SK-N-SH (cell line): ENCODE data around the gene TTLL7. TPM values are rescaled to one million over a fixed set of nuclear protein-coding genes. Genes with fewer than 3 reads are reported as not detected.
"Not testable (repeated sequence)": the region's sequence is repeated elsewhere in the genome, so short reads cannot be mapped to it uniquely, and the experiment has no call there.

Experiments used
- CTCF ChIA-PET: fragments of 300-600, 350-600 bp; formaldehyde crosslinking; extraction: SDS; loops from one replicate; lab custom pipeline; 2021; lab: Yijun Ruan, JAX
- POLR2A ChIA-PET: fragments of 350-600 bp; sonication (Branson Sonifier 250); formaldehyde crosslinking; extraction: SDS; loops from one replicate; lab custom pipeline; 2020; ENCODE audit warnings: antibody characterized with exemption, inconsistent platforms; lab: Yijun Ruan, JAX
- DNase-seq: peaks from one replicate; pipeline ENCODE4 v3.0.0; 2012
- H2AFZ ChIP-seq: fragments of 200-600 bp; sonication (generic); 2 replicates; pipeline ENCODE4 v1.8.1; 2016; ENCODE audit warnings: antibody characterized with exemption, mild to moderate bottlenecking, low read depth
- H3F3A ChIP-seq: fragments of 200-600 bp; sonication (generic); replicated peaks from 2 replicates; pipeline ENCODE3; 2016; ENCODE audit warnings: antibody characterized with exemption, mild to moderate bottlenecking; ENCODE audit not compliant: insufficient read depth
- H3K27ac ChIP-seq, 2 experiments: fragments of 200-500 bp in 1 of 2; fragments of 200-600 bp in 1 of 2; sonication (Bioruptor generic) in 1 of 2; sonication (generic), shearing (Covaris generic) in 1 of 2; 2 replicates each; pipeline versions ENCODE4 v1.5.1 to v1.6.1; 2014 to 2016; ENCODE audit warnings: low read depth in 2 of 2, inconsistent platforms in 1 of 2, low read length in 1 of 2, mild to moderate bottlenecking in 1 of 2, mixed read lengths in 1 of 2
- H3K27me3 ChIP-seq: fragments of 200-600 bp; sonication (generic), shearing (Covaris generic); 2 replicates; pipeline ENCODE4 v1.6.1; 2016; ENCODE audit warnings: mixed run types; ENCODE audit not compliant: insufficient read depth
- H3K36me3 ChIP-seq, 2 experiments: fragments of 200-500 bp in 1 of 2; fragments of 200-600 bp in 1 of 2; sonication (Bioruptor generic) in 1 of 2; sonication (generic) in 1 of 2; replicated peaks in 1 of 2; 2 replicates each; pipeline versions ENCODE3 to v1.5.1; 2014 to 2016; ENCODE audit warnings: low read length in 1 of 2, mild to moderate bottlenecking in 1 of 2; ENCODE audit not compliant: insufficient read depth in 2 of 2, control insufficient read depth in 1 of 2
- H3K4me1 ChIP-seq, 2 experiments: fragments of 200-500 bp in 1 of 2; fragments of 200-600 bp in 1 of 2; sonication (Bioruptor generic) in 1 of 2; sonication (generic), shearing (Covaris generic) in 1 of 2; 2 replicates each; pipeline versions ENCODE4 v1.5.1 to v1.6.1; 2014 to 2016; ENCODE audit warnings: low read depth in 1 of 2, low read length in 1 of 2, mixed run types in 1 of 2; ENCODE audit not compliant: insufficient read depth in 2 of 2, control insufficient read depth in 1 of 2
- H3K4me2 ChIP-seq: fragments of 200-600 bp; sonication (generic), shearing (Covaris generic); 2 replicates; pipeline ENCODE4 v1.6.1; 2017; ENCODE audit warnings: mixed run types
- H3K4me3 ChIP-seq, 2 experiments: fragments of 200-500 bp in 1 of 2; fragments of 200-600 bp in 1 of 2; sonication (Bioruptor generic) in 1 of 2; sonication (generic), shearing (Covaris generic) in 1 of 2; 2 replicates each; pipeline versions ENCODE4 v1.5.1 to v1.8.1; 2014 to 2016; ENCODE audit warnings: low read depth in 2 of 2, inconsistent platforms in 1 of 2, low read length in 1 of 2, mild to moderate bottlenecking in 1 of 2, mixed read lengths in 1 of 2, moderate library complexity in 1 of 2
- H3K79me2 ChIP-seq: fragments of 200-600 bp; sonication (generic); 2 replicates; pipeline ENCODE4 v1.8.1; 2017; ENCODE audit warnings: mild to moderate bottlenecking; ENCODE audit not compliant: insufficient read depth
- H3K9ac ChIP-seq: fragments of 200-600 bp; sonication (generic); 2 replicates; pipeline ENCODE4 v1.6.1; 2017; ENCODE audit warnings: mixed run types
- H3K9me2 ChIP-seq: fragments of 200-600 bp; sonication (generic); 2 replicates; pipeline ENCODE4 v1.6.1; 2017; ENCODE audit warnings: mixed run types
- H3K9me3 ChIP-seq: fragments of 200-600 bp; sonication (generic); 2 replicates; pipeline ENCODE4 v1.6.1; 2017; ENCODE audit warnings: mixed run types, mild to moderate bottlenecking, moderate library complexity
- H4K20me1 ChIP-seq: fragments of 200-600 bp; sonication (generic); 2 replicates; pipeline ENCODE4 v1.6.1; 2017; ENCODE audit warnings: mild to moderate bottlenecking, mixed run types; ENCODE audit not compliant: insufficient read depth
- CTCF ChIP-seq: fragments of 200-600 bp; sonication (generic); IDR thresholded peaks from 2 replicates; pipeline ENCODE4 v1.6.1; 2017; ENCODE audit warnings: antibody characterized with exemption, mild to moderate bottlenecking, moderate library complexity
- ELF1 ChIP-seq: IDR thresholded peaks from 2 replicates; pipeline ENCODE4 v1.4.0; 2012
- EZH2phosphoT487 ChIP-seq: fragments of 200-600 bp; sonication (generic); IDR thresholded peaks from 2 replicates; pipeline ENCODE4 v1.6.1; 2017; ENCODE audit warnings: low read depth, mixed run types, mild to moderate bottlenecking, antibody characterized with exemption, moderate library complexity, borderline replicate concordance
- FOSL2 ChIP-seq: IDR thresholded peaks from 2 replicates; pipeline ENCODE4 v1.4.0; 2012; ENCODE audit warnings: low read depth, mild to moderate bottlenecking, moderate library complexity, borderline replicate concordance
- FOXM1 ChIP-seq: IDR thresholded peaks from 2 replicates; pipeline ENCODE4 v1.4.0; 2012; ENCODE audit warnings: low read depth, mild to moderate bottlenecking
- GATA2 ChIP-seq: sonication (generic); formaldehyde crosslinking; IDR thresholded peaks from 2 replicates; pipeline ENCODE4 v1.5.0; 2020; ENCODE audit warnings: mild to moderate bottlenecking, missing genetic modification reagents
- IRF3 ChIP-seq: fragments of 150-350 bp; IDR thresholded peaks from 2 replicates; pipeline ENCODE4 v1.6.1; 2016; ENCODE audit warnings: mild to moderate bottlenecking, low read depth, low read length
- JUND ChIP-seq: IDR thresholded peaks from 2 replicates; pipeline ENCODE4 v1.4.0; 2012
- MAX ChIP-seq: IDR thresholded peaks from 2 replicates; pipeline ENCODE4 v1.4.0; 2012; ENCODE audit warnings: low read depth
- RFX5 ChIP-seq: IDR thresholded peaks from 2 replicates; pipeline ENCODE4 v1.6.1; 2012; ENCODE audit warnings: mild to moderate bottlenecking, improper control_type of control experiment, low read length
- SMC3 ChIP-seq: IDR thresholded peaks from 2 replicates; pipeline ENCODE4 v1.6.1; 2012; ENCODE audit warnings: low read depth, low read length, improper control_type of control experiment
- TAF1 ChIP-seq: IDR thresholded peaks from 2 replicates; pipeline ENCODE4 v1.6.1; 2012; ENCODE audit warnings: low read depth, mild to moderate bottlenecking, low read length, moderate library complexity, borderline replicate concordance
- TEAD4 ChIP-seq: IDR thresholded peaks from 2 replicates; pipeline ENCODE4 v1.4.0; 2012; ENCODE audit warnings: mild to moderate bottlenecking, borderline replicate concordance; ENCODE audit not compliant: insufficient read depth
- USF2 ChIP-seq: fragments of 150-350 bp; IDR thresholded peaks from 2 replicates; pipeline ENCODE4 v1.6.1; 2017; ENCODE audit warnings: antibody characterized with exemption, low read length, low read depth, borderline replicate concordance
- YY1 ChIP-seq: IDR thresholded peaks from 2 replicates; pipeline ENCODE4 v1.4.0; 2012; ENCODE audit warnings: low read depth, mild to moderate bottlenecking
- ZBTB33 ChIP-seq: IDR thresholded peaks from 2 replicates; pipeline ENCODE4 v1.4.0; 2012; ENCODE audit warnings: low read depth, borderline replicate concordance
- WGBS: methylation state at CpG from one replicate; pipeline ENCODE4 v1.1.6; 2017; ENCODE audit warnings: low lambda C conversion rate; 5-methylcytosine and 5-hydroxymethylcytosine counted together
- polyA plus RNA-seq, 3 experiments: library from polyadenylated mRNA; depleted of rRNA; stranded (reverse); fragments of >200 nt; gene quantifications; 2 replicates each; pipeline ENCODE4 v1.2.3, GENCODE V29; 2012

Gene TTLL7
- polyA plus RNA-seq, 1 of the 3 experiments (the other 2 are of a cell fraction) = 7.3 TPM

- H3K36me3 ChIP-seq = peaks cover 0 to 3% of the 10 kb centered on the region in 2 experiments
- no peak overlapping the region for H3K4me3 ChIP-seq
- no peak for DNase-seq
- H3K4me2 ChIP-seq = no peak overlapping the region
- H3K27ac ChIP-seq = no peak overlapping the region
- H4K20me1 ChIP-seq = no peaks in the 10 kb centered on the region
- H3K79me2 ChIP-seq = peaks cover 16% of the 10 kb centered on the region
- no peaks in the 10 kb centered on the region for H3K27me3 ChIP-seq
- H3F3A ChIP-seq = no peaks in the 10 kb centered on the region
- H3K9me2 ChIP-seq = no peaks in the 10 kb centered on the region
- CTCF ChIA-PET = interaction anchor here (1.3 kb wide), 1 partner anchor 58 kb away, joined by 3 read pairs; no protein-coding TSS in a partner anchor
- no peaks in the 10 kb centered on the region for H3K4me1 ChIP-seq
- 94% methylated on average over 3 of the region's 3 CpGs for WGBS
- no peaks in the 10 kb centered on the region for H3K9me3 ChIP-seq
- TF ChIP-seq FOXM1 = no peak
- no peak for TF ChIP-seq USF2
- no peak for TF ChIP-seq MAX
- no peak for TF ChIP-seq SMC3
- TF ChIP-seq GATA2 (CRISPR knock-in tag) = no peak
- no peak for TF ChIP-seq ZBTB33
- no peak for TF ChIP-seq YY1
- no peak for TF ChIP-seq TAF1
- TF ChIP-seq IRF3 = no peak
- TF ChIP-seq RFX5 = no peak
- no peak for TF ChIP-seq EZH2phosphoT487
- no peak for TF ChIP-seq JUND
- no peak for TF ChIP-seq TEAD4
- no peak for TF ChIP-seq CTCF
- no peak for TF ChIP-seq FOSL2
- TF ChIP-seq ELF1 = no peak
- H2AFZ ChIP-seq = no peak overlapping the region
- no peak overlapping the region for H3K9ac ChIP-seq
- POLR2A ChIA-PET = no interaction called here
These were observed 13.9 kb downstream of the TTLL7 start for GRCh38 chr1:83985048-83985447.

- H3K27me3 ChIP-seq, H3F3A ChIP-seq, H4K20me1 ChIP-seq, H3K36me3 ChIP-seq, H3K4me2 ChIP-seq, H2AFZ ChIP-seq, H3K4me1 ChIP-seq, POLR2A ChIA-PET, DNase-seq, H3K4me3 ChIP-seq, H3K27ac ChIP-seq, H3K9me2 ChIP-seq, H3K9ac ChIP-seq, H3K9me3 ChIP-seq: not testable (repeated sequence)
- WGBS = 100% methylated on average over 1 of the region's 1 CpG
- H3K79me2 ChIP-seq = peaks cover 16% of the 10 kb centered on the region
- CTCF ChIA-PET = interaction anchor here (1.3 kb wide), 1 partner anchor 57 kb away, joined by 3 read pairs; no protein-coding TSS in a partner anchor
These were observed 15.0 kb downstream of the TTLL7 start for GRCh38 chr1:83983918-83984317.
